HepG2 (cell line): ENCODE results near the gene CALY. TPM values are rescaled to one million over a fixed set of nuclear protein-coding genes. Genes with fewer than 3 reads are reported as not detected.

Experiments used
- ARID2 ChIP-seq: sonication (generic); formaldehyde crosslinking; IDR thresholded peaks from 2 replicates; pipeline ENCODE4 v1.8.1; 2022; ENCODE audit warnings: mild to moderate bottlenecking, missing genetic modification reagents, borderline replicate concordance
- EP300 ChIP-seq, 3 experiments: sonication (generic) in 1 of 3; formaldehyde crosslinking in 1 of 3; IDR thresholded peaks; 2 replicates each; pipeline versions ENCODE4 v1.5.1 to v1.6.1; 2011 to 2020; ENCODE audit warnings: low read depth in 2 of 3, low read length in 2 of 3, borderline replicate concordance in 1 of 3, improper control_type of control experiment in 1 of 3, mild to moderate bottlenecking in 1 of 3, missing genetic modification reagents in 1 of 3, moderate library complexity in 1 of 3
- ETV5 ChIP-seq: IDR thresholded peaks from 2 replicates; pipeline ENCODE4 v1.6.1; 2018; ENCODE audit warnings: missing biosample characterization, missing genetic modification reagents, inconsistent platforms, borderline replicate concordance
- FOXA1 ChIP-seq, 2 experiments: fragments of 450-650 bp in 1 of 2; sonication (generic) in 1 of 2; formaldehyde crosslinking in 1 of 2; IDR thresholded peaks; 2 replicates each; pipeline versions ENCODE4 v1.4.0 to v1.6.1; 2016 to 2020; ENCODE audit warnings: missing genetic modification reagents in 1 of 2
- HNRNPH1 ChIP-seq: fragments of 200-400 bp; formaldehyde crosslinking; optimal IDR thresholded peaks from 2 replicates; pipeline ENCODE3; 2017; ENCODE audit warnings: mild to moderate bottlenecking, low read depth, low read length
- HOXA5 ChIP-seq: sonication (generic); formaldehyde crosslinking; IDR thresholded peaks from 2 replicates; pipeline ENCODE4 v1.4.0; 2020; ENCODE audit warnings: missing genetic modification reagents
- MXI1 ChIP-seq: IDR thresholded peaks from 3 replicates; pipeline ENCODE4 v1.6.1; 2012; ENCODE audit warnings: low read depth, low read length, inconsistent platforms, borderline replicate concordance
- SRF ChIP-seq: IDR thresholded peaks from 2 replicates; pipeline ENCODE4 v1.6.1; 2011; ENCODE audit warnings: mild to moderate bottlenecking, low read depth, low read length, moderate library complexity
- TFDP1 ChIP-seq: IDR thresholded peaks from 2 replicates; pipeline ENCODE4 v1.6.1; 2016; ENCODE audit warnings: missing compliant biosample characterization, missing genetic modification reagents, borderline replicate concordance
- ZBTB39 ChIP-seq: sonication (generic); formaldehyde crosslinking; IDR thresholded peaks from 2 replicates; pipeline ENCODE4 v1.5.0; 2020; ENCODE audit warnings: missing genetic modification reagents
- ZFP1 ChIP-seq: IDR thresholded peaks from 2 replicates; pipeline ENCODE4 v1.6.1; 2016
- ZKSCAN5 ChIP-seq: sonication (generic); formaldehyde crosslinking; IDR thresholded peaks from 2 replicates; pipeline ENCODE4 v1.5.1; 2020; ENCODE audit warnings: mild to moderate bottlenecking, missing genetic modification reagents
- ZNF180 ChIP-seq: sonication (generic); formaldehyde crosslinking; IDR thresholded peaks from 2 replicates; pipeline ENCODE4 v1.4.0; 2020; ENCODE audit warnings: low read depth, missing genetic modification reagents, borderline replicate concordance
- ZNF225 ChIP-seq: sonication (generic); formaldehyde crosslinking; IDR thresholded peaks from 2 replicates; pipeline ENCODE4 v1.4.0; 2020; ENCODE audit warnings: mild to moderate bottlenecking, missing genetic modification reagents
- ZNF230 ChIP-seq: sonication (generic); formaldehyde crosslinking; IDR thresholded peaks from 2 replicates; pipeline ENCODE4 v1.4.0; 2020; ENCODE audit warnings: mild to moderate bottlenecking, missing genetic modification reagents
- ZNF280B ChIP-seq: sonication (generic); formaldehyde crosslinking; IDR thresholded peaks from 2 replicates; pipeline ENCODE4 v1.5.0; 2020; ENCODE audit warnings: missing genetic modification reagents, mild to moderate bottlenecking, borderline replicate concordance
- ZNF367 ChIP-seq: sonication (generic); formaldehyde crosslinking; IDR thresholded peaks from 2 replicates; pipeline ENCODE4 v1.4.0; 2020; ENCODE audit warnings: missing genetic modification reagents, borderline replicate concordance
- ZNF431 ChIP-seq: sonication (generic); formaldehyde crosslinking; IDR thresholded peaks from 2 replicates; pipeline ENCODE4 v1.9.0; 2022; ENCODE audit warnings: missing genetic modification reagents, low read depth, mild to moderate bottlenecking, borderline replicate concordance
- ZNF513 ChIP-seq: sonication (generic); formaldehyde crosslinking; conservative IDR thresholded peaks from 2 replicates; pipeline ENCODE4 v1.5.0; 2020; ENCODE audit warnings: missing genetic modification reagents
- ZNF577 ChIP-seq: sonication (generic); formaldehyde crosslinking; IDR thresholded peaks from 2 replicates; pipeline ENCODE4 v1.4.0; 2020; ENCODE audit warnings: mild to moderate bottlenecking, low read depth, missing genetic modification reagents, borderline replicate concordance
- ZNF773 ChIP-seq: sonication (generic); formaldehyde crosslinking; IDR thresholded peaks from 2 replicates; pipeline ENCODE4 v1.4.0; 2020; ENCODE audit warnings: missing genetic modification reagents, borderline replicate concordance
- ZNF841 ChIP-seq: sonication (generic); formaldehyde crosslinking; IDR thresholded peaks from 2 replicates; pipeline ENCODE4 v1.8.1; 2023; ENCODE audit warnings: missing genetic modification reagents, borderline replicate concordance
- polyA plus RNA-seq, 8 experiments: library from polyadenylated mRNA; depleted of rRNA in 3 of 8; stranded (reverse) in 7 of 8; unstranded in 1 of 8; fragments of >200 nt; fragmentation: Illumina TruSeq in 4 of 8; extraction: Trizol in 4 of 8; gene quantifications; 2 replicates each; pipeline versions ENCODE4 v1.2.1 to v1.2.3, GENCODE V29; 2011 to 2016; ENCODE audit warnings: low read depth in 4 of 8, missing spikeins in 1 of 8, mixed read lengths in 1 of 8; ENCODE audit not compliant: insufficient read depth in 1 of 8
- total RNA-seq, 5 experiments: library from RNA; depleted of rRNA; stranded (reverse); fragments of >200 nt; fragmentation: Illumina TruSeq; extraction: Trizol; gene quantifications; 2 replicates each; pipeline ENCODE4 v1.2.3, GENCODE V29; 2016; ENCODE audit warnings: low read depth in 1 of 5

The CALY gene
- total and polyA plus RNA-seq, 2 of the 13 experiments (the other 11 are each of a cell fraction or from before 2014, with no cell fraction given): 0.08 TPM; not detected in 1

GRCh38 chr10:133373174-133374090 lies 36.7 kb upstream of the CALY start, which contains the start of gene ECHS1 (continued):
- no peak for TF ChIP-seq ZKSCAN5
- TF ChIP-seq ZNF841 (CRISPR knock-in tag): no peak
- no peak for TF ChIP-seq ARID2 (CRISPR knock-in tag)
- TF ChIP-seq HNRNPH1: no peak
- no peak for TF ChIP-seq ZNF225 (CRISPR knock-in tag)
- TF ChIP-seq ZNF180: no peak
- TF ChIP-seq MXI1: peak; percentile 75; the same call in 2 of the 3 replicates
- TF ChIP-seq EP300 (IDR thresholded peaks at IDR 0.05; ENCODE audit: low read depth in 2 of 2, low read length in 2 of 2): no peak
- 0 out of 2 replicates have a peak, but pooled peaks have one; percentile 12 for TF ChIP-seq EP300 (CRISPR knock-in tag; IDR thresholded peaks at IDR 0.05; ENCODE audit: borderline replicate concordance)
- no peak for TF ChIP-seq ETV5 (CRISPR knock-in tag)
- no peak for TF ChIP-seq FOXA1 (IDR thresholded peaks at IDR 0.05)
- TF ChIP-seq FOXA1 (CRISPR knock-in tag; IDR thresholded peaks at IDR 0.05): no peak
- no peak for TF ChIP-seq ZNF230 (CRISPR knock-in tag)
- no peak for TF ChIP-seq ZNF367 (CRISPR knock-in tag)
- TF ChIP-seq ZNF773 (CRISPR knock-in tag): 0 out of 2 replicates have a peak, but pooled peaks have one; percentile 34
- TF ChIP-seq ZNF280B (CRISPR knock-in tag): 0 out of 2 replicates have a peak, but pooled peaks have one; percentile 29
- TF ChIP-seq HOXA5 (CRISPR knock-in tag): no peak
- TF ChIP-seq ZNF577 (CRISPR knock-in tag): no peak
- TF ChIP-seq ZNF431 (CRISPR knock-in tag): no peak
- TF ChIP-seq ZBTB39 (CRISPR knock-in tag): no peak
- peak; percentile 51; the same call in 1 of the 2 replicates for TF ChIP-seq TFDP1
- TF ChIP-seq ZFP1 (CRISPR knock-in tag): no peak
- TF ChIP-seq SRF: no peak
- no peak for TF ChIP-seq ZNF513 (CRISPR knock-in tag)
